ENCODE results near the gene GNGT2.

The GNGT2 gene

GRCh38 chr17:49210158-49211029 lies at the start of gene GNGT2, which contains the start of gene ABI3:
Gene GNGT2, minus strand, starts transcription at chr17:49210574. Its CDS starts 3,152 bp downstream, at chr17:49207422.
Gene ABI3, plus strand, starts transcription at chr17:49210707. Its CDS starts 18 bp downstream, at chr17:49210725.
- H3K27me3 ChIP-seq (ENCODE audit: insufficient read depth, insufficient read length): no peaks in the 10 kb centered on the region
- DNase-seq (ENCODE audit: low read depth, low spot score): no peak
- TF ChIP-seq SUZ12 (IDR thresholded peaks at IDR 0.05; ENCODE audit: extremely low read depth, insufficient read depth, insufficient read length): no peak
- no peak for TF ChIP-seq YY1 (IDR thresholded peaks at IDR 0.05; ENCODE audit: insufficient read depth, insufficient read length)
- no peak for TF ChIP-seq ZNF274 (IDR thresholded peaks at IDR 0.05; ENCODE audit: low read depth, low read length)
- H3K9ac ChIP-seq (ENCODE audit: insufficient read length, low read depth): peak within 1 kb of the TSS; percentile 66
- peak within 1 kb of the TSS; percentile 38 for H3K4me3 ChIP-seq (ENCODE audit: insufficient read length, low read depth)
- H3K9me3 ChIP-seq (ENCODE audit: insufficient read depth, low read length): no peaks in the 10 kb centered on the region
- no peaks in the 10 kb centered on the region for H3K4me1 ChIP-seq (ENCODE audit: insufficient read depth, insufficient read length)
- peaks cover 3% of the 10 kb centered on the region for H3K36me3 ChIP-seq (ENCODE audit: insufficient read depth, insufficient read length, low read length)

DNA sequence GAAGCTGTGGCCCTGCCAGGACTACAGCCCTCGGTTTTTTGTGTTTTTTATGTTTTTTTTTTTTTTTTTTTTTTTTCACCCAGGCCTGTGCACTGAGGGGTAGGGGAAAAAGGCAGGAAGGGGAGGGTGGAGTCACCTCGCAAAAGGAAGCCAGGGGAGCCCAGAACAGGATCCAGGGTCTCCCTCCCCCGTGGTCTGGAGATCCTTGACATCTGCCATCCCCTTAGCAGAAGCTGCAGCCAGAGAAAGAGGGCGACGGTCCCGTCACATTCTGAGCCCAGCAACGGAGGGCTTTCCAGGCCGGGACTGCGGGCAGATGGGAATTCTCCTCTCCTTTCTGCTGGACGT lies 49.3 kb upstream of the GNGT2 start:
- Histone ChIP-seq H3K9ac (ENCODE audit: insufficient read length, low read depth) (peak overlapping the region; percentile 81), H3K36me3 (ENCODE audit: insufficient read depth, insufficient read length, low read length) (no peaks in the 10 kb centered on the region), H3K4me1 (ENCODE audit: insufficient read depth, insufficient read length) (no peaks in the 10 kb centered on the region), H3K9me3 (ENCODE audit: insufficient read depth, low read length) (no peaks in the 10 kb centered on the region), H3K27me3 (ENCODE audit: insufficient read depth, insufficient read length) (peaks cover 11% of the 10 kb centered on the region), H3K4me3 (ENCODE audit: insufficient read length, low read depth) (peak overlapping the region; percentile 61)
- TF ChIP-seq SUZ12 (IDR thresholded peaks at IDR 0.05; ENCODE audit: extremely low read depth, insufficient read depth, insufficient read length) (no peak), ZNF274 (IDR thresholded peaks at IDR 0.05; ENCODE audit: low read depth, low read length) (no peak), YY1 (IDR thresholded peaks at IDR 0.05; ENCODE audit: insufficient read depth, insufficient read length) (no peak)
- DNase-seq (ENCODE audit: low read depth, low spot score): no peak

GRCh38 chr17:49258394-49258793 lies 48.0 kb upstream of the GNGT2 start:
- Histone ChIP-seq H3K4me3 (ENCODE audit: insufficient read length, low read depth) (no peak overlapping the region), H3K9me3 (ENCODE audit: insufficient read depth, low read length) (no peaks in the 10 kb centered on the region), H3K9ac (ENCODE audit: insufficient read length, low read depth) (no peak overlapping the region), H3K27me3 (ENCODE audit: insufficient read depth, insufficient read length) (peaks cover 11% of the 10 kb centered on the region), H3K4me1 (ENCODE audit: insufficient read depth, insufficient read length) (no peaks in the 10 kb centered on the region), H3K36me3 (ENCODE audit: insufficient read depth, insufficient read length, low read length) (no peaks in the 10 kb centered on the region)
- no peak for TF ChIP-seq ZNF274 (IDR thresholded peaks at IDR 0.05; ENCODE audit: low read depth, low read length)
- no peak for TF ChIP-seq YY1 (IDR thresholded peaks at IDR 0.05; ENCODE audit: insufficient read depth, insufficient read length)
- no peak for TF ChIP-seq SUZ12 (IDR thresholded peaks at IDR 0.05; ENCODE audit: extremely low read depth, insufficient read depth, insufficient read length)
- no peak for DNase-seq (ENCODE audit: low read depth, low spot score)

DNA sequence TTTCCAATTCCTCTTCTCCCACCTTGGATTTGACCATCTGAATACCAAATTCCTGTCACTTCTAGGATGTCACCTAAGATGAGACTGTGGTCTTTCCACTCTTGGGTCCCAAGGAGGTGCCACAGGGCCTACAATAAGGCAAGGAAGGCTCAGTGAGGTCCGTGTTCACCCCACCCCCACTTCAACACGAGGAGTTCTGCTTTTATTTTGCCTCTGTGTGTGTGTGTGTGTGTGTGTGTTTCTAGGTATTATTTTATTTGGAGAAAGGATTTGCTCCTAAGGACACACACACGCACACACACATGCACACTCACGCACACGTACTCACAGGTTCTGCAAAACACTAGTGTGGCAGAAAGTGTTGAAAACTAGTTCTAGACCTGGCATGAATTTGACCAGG lies 44.8 kb upstream of the GNGT2 start:
- Histone ChIP-seq H3K4me3 (ENCODE audit: insufficient read length, low read depth) (no peak overlapping the region), H3K9me3 (ENCODE audit: insufficient read depth, low read length) (no peaks in the 10 kb centered on the region), H3K36me3 (ENCODE audit: insufficient read depth, insufficient read length, low read length) (no peaks in the 10 kb centered on the region), H3K9ac (ENCODE audit: insufficient read length, low read depth) (no peak overlapping the region), H3K4me1 (ENCODE audit: insufficient read depth, insufficient read length) (no peaks in the 10 kb centered on the region), H3K27me3 (ENCODE audit: insufficient read depth, insufficient read length) (peaks cover 4% of the 10 kb centered on the region)
- no peak for TF ChIP-seq YY1 (IDR thresholded peaks at IDR 0.05; ENCODE audit: insufficient read depth, insufficient read length)
- DNase-seq (ENCODE audit: low read depth, low spot score): no peak

- H3K4me3 ChIP-seq (ENCODE audit: insufficient read length, low read depth): no peak overlapping the region
- H3K4me1 ChIP-seq (ENCODE audit: insufficient read depth, insufficient read length): no peaks in the 10 kb centered on the region
Measured at GRCh38 chr17:49254066-49254465, 43.7 kb upstream of the GNGT2 start.

DNA sequence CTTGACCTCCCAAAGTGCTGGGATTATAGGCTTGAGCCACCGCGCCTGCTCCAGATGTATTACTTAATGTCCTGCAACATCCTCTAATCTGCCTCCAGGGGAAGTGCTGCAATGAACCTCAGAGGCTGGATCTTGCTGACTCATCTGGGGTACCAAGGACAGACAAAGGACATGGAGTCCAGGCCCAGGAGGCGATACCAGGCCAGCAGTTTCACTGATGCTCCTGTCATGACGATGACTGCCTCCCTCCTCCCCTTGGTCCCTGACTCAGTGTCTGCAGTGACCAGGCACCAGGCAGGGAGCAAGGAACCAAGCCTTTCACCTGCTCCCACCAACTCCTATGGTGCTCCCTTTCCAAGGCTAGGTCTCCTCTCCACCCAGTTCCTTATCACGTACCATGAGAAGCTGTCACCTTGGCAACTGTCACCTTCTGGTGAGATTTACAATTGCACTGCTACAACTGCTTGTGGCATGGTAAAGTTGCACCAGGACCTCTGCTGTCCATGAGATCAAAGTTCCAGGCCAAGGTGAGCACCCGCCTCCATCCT lies 41.8 kb upstream of the GNGT2 start:
- no peaks in the 10 kb centered on the region for H3K36me3 ChIP-seq (ENCODE audit: insufficient read depth, insufficient read length, low read length)
- DNase-seq (ENCODE audit: low read depth, low spot score): no peak
- TF ChIP-seq YY1 (IDR thresholded peaks at IDR 0.05; ENCODE audit: insufficient read depth, insufficient read length): no peak
- no peaks in the 10 kb centered on the region for H3K27me3 ChIP-seq (ENCODE audit: insufficient read depth, insufficient read length)
- H3K9me3 ChIP-seq (ENCODE audit: insufficient read depth, low read length): no peaks in the 10 kb centered on the region
- no peaks in the 10 kb centered on the region for H3K4me1 ChIP-seq (ENCODE audit: insufficient read depth, insufficient read length)
- H3K9ac ChIP-seq (ENCODE audit: insufficient read length, low read depth): no peak overlapping the region
- H3K4me3 ChIP-seq (ENCODE audit: insufficient read length, low read depth): no peak overlapping the region

More at GRCh38 chr17:49254066-49254465, 43.7 kb upstream of the GNGT2 start:
- Histone ChIP-seq H3K9ac (ENCODE audit: insufficient read length, low read depth) (no peak overlapping the region), H3K27me3 (ENCODE audit: insufficient read depth, insufficient read length) (no peaks in the 10 kb centered on the region), H3K36me3 (ENCODE audit: insufficient read depth, insufficient read length, low read length) (no peaks in the 10 kb centered on the region), H3K9me3 (ENCODE audit: insufficient read depth, low read length) (no peaks in the 10 kb centered on the region)
- TF ChIP-seq SUZ12 (IDR thresholded peaks at IDR 0.05; ENCODE audit: extremely low read depth, insufficient read depth, insufficient read length) (no peak), YY1 (IDR thresholded peaks at IDR 0.05; ENCODE audit: insufficient read depth, insufficient read length) (no peak), ZNF274 (IDR thresholded peaks at IDR 0.05; ENCODE audit: low read depth, low read length) (no peak)
- DNase-seq (ENCODE audit: low read depth, low spot score): no peak

- H3K36me3 ChIP-seq (ENCODE audit: insufficient read depth, insufficient read length, low read length): no peaks in the 10 kb centered on the region
- TF ChIP-seq ZNF274 (IDR thresholded peaks at IDR 0.05; ENCODE audit: low read depth, low read length) (no peak), SUZ12 (IDR thresholded peaks at IDR 0.05; ENCODE audit: extremely low read depth, insufficient read depth, insufficient read length) (no peak), YY1 (IDR thresholded peaks at IDR 0.05; ENCODE audit: insufficient read depth, insufficient read length) (no peak)
- H3K9ac ChIP-seq (ENCODE audit: insufficient read length, low read depth): no peak overlapping the region
- H3K4me1 ChIP-seq (ENCODE audit: insufficient read depth, insufficient read length): no peaks in the 10 kb centered on the region
- no peak overlapping the region for H3K4me3 ChIP-seq (ENCODE audit: insufficient read length, low read depth)
- no peaks in the 10 kb centered on the region for H3K27me3 ChIP-seq (ENCODE audit: insufficient read depth, insufficient read length)
- no peak for DNase-seq (ENCODE audit: low read depth, low spot score)
- no peaks in the 10 kb centered on the region for H3K9me3 ChIP-seq (ENCODE audit: insufficient read depth, low read length)
Measured at GRCh38 chr17:49249890-49250522, 39.6 kb upstream of the GNGT2 start.

All from NT2/D1 (cell line).